Muscle layer of colon (tissue), 2 donors: ENCODE measurements around the gene ICE2.

Source experiments
- H3K27ac ChIP-seq: one replicate; pipeline ENCODE4 v1.7.0; 2013; ENCODE audit warnings: low read depth, mild to moderate bottlenecking, low read length, moderate library complexity
- H3K27me3 ChIP-seq, 2 donors: one replicate each; pipeline ENCODE4 v1.7.0; 2013; ENCODE audit warnings: low read length in 2 of 2, mild to moderate bottlenecking in 2 of 2; ENCODE audit not compliant: insufficient read depth in 2 of 2, control insufficient read depth in 1 of 2
- H3K36me3 ChIP-seq: one replicate; pipeline ENCODE4 v1.7.0; 2013; ENCODE audit warnings: mild to moderate bottlenecking, low read length; ENCODE audit not compliant: insufficient read depth
- H3K4me1 ChIP-seq: one replicate; pipeline ENCODE4 v1.7.0; 2013; ENCODE audit warnings: mild to moderate bottlenecking, low read length; ENCODE audit not compliant: insufficient read depth
- H3K4me3 ChIP-seq, 2 donors: one replicate each; pipeline ENCODE4 v1.7.0; 2013; ENCODE audit warnings: low read length in 2 of 2, low read depth in 1 of 2, mild to moderate bottlenecking in 1 of 2, moderate library complexity in 1 of 2
- H3K9ac ChIP-seq: one replicate; pipeline ENCODE4 v1.7.0; 2013; ENCODE audit warnings: low read length
- H3K9me3 ChIP-seq: one replicate; pipeline ENCODE4 v1.7.0; 2013; ENCODE audit warnings: mild to moderate bottlenecking, low read length
- donor health status: abdominal sarcoma.
- donor health status: Adenocarcinoma of cecum.

ICE2 gene

DNA sequence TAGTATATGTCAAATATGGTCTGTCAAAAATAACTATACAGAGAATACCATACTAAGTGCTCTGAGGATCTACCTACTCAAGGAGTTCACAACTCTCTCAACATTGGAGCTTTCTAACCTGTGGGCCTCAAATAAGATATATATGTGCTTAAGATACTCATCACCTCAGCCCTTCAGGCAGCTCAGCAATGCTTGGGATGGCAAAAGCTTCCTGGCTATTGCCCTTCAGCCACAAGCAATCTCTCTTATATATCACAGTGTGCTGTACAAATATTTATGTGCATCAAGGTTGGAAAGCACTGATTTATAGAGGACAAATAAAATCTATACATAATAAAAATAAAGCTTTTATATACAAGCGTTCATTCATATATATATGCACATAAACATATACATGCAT is 40.3 kb downstream of the ICE2 start:
- H3K27ac ChIP-seq, result no peak overlapping the region
- no peaks in the 10 kb centered on the region for H3K4me1 ChIP-seq
- no peak overlapping the region for H3K4me3 ChIP-seq
- H3K9ac ChIP-seq, result no peak overlapping the region
- H3K27me3 ChIP-seq, result no peaks in the 10 kb centered on the region
- H3K9me3 ChIP-seq, result no peaks in the 10 kb centered on the region
- peaks cover 10% of the 10 kb centered on the region for H3K36me3 ChIP-seq

DNA sequence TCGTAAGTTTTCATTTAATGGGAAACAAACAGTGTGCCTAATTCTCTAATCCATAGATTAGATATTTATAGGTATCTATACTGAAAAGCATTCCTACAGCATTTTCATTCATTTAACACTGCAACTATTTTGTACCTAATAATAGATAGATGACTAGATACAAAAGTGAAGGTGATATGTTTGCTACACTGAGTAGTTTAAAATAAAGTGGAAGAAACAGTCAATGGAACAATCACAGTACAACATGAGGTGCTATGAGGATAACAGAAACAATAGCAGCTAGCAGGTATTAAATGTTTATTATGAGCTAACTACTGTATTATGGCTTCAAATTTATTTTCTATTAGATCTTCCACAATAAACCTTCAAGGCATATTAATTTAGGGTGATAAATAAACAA is 50.0 kb downstream of the ICE2 start:
- H3K36me3 ChIP-seq, result peaks cover 17% of the 10 kb centered on the region
- no peaks in the 10 kb centered on the region for H3K9me3 ChIP-seq
- no peaks in the 10 kb centered on the region for H3K27me3 ChIP-seq
- peaks cover 4% of the 10 kb centered on the region for H3K4me1 ChIP-seq
- H3K9ac ChIP-seq, result no peak overlapping the region
- H3K4me3 ChIP-seq, result no peak overlapping the region
- H3K27ac ChIP-seq, result no peak overlapping the region

DNA sequence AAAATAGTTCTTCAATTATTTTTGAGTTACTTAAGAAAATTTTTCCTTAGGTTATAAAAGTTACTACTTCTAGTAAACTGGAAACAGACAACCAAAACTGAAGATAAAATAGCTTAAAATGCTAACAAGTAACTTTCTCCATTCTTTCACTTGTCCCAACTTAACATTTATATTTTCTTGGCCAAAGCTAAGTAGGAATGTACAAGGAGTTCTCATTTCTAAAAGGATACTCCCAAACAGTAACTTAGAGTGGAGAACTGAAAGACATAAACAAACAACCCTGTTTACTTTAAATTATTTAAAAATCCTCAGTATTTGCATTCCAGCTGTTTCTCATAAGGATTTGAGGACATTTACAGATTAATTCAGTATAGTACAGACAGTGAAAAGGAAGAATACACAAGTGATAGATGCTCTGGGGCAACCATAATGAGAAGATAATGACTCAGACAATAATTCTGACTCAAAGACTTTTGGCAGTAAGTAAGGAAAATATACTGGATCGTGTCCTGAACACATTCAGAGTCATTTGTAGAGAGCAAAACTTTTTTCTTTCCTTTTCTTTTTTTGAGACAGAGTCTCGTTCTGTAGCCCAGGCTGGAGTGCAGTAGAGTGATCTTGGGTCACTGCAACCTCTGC is 52.0 kb downstream of the ICE2 start:
- H3K27ac ChIP-seq, result no peak overlapping the region

DNA sequence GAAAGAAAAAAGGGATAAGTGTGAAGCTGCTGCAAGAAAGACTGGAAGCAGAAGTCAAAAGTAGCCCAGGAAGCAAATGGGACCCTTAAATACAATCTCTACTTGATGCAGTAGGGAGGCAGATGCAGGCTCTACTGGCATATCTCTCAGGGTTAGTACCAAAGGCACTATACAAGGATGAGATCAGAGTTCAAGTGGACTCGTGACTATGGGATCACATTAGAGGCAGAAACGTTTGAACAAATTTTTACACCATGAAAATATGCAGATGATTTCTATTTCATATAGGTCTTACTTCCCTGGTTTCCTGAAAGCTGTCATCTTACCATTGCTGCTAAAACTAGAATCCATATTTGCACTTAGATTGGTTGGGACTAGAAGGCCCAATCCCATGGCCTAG is 53.5 kb downstream of the ICE2 start:
- Histone ChIP-seq H3K9ac (no peak overlapping the region), H3K9me3 (no peaks in the 10 kb centered on the region), H3K4me3 (no peak overlapping the region), H3K36me3 (peaks cover 11% of the 10 kb centered on the region), H3K27me3 (no peaks in the 10 kb centered on the region), H3K4me1 (peaks cover 9% of the 10 kb centered on the region), H3K27ac (no peak overlapping the region)

More for the DNA sequence above, 52.0 kb downstream of the ICE2 start:
- Histone ChIP-seq H3K9me3 (no peaks in the 10 kb centered on the region), H3K9ac (no peak overlapping the region), H3K27me3 (no peaks in the 10 kb centered on the region), H3K4me1 (peaks cover 9% of the 10 kb centered on the region), H3K4me3 (no peak overlapping the region), H3K36me3 (peaks cover 17% of the 10 kb centered on the region)

DNA sequence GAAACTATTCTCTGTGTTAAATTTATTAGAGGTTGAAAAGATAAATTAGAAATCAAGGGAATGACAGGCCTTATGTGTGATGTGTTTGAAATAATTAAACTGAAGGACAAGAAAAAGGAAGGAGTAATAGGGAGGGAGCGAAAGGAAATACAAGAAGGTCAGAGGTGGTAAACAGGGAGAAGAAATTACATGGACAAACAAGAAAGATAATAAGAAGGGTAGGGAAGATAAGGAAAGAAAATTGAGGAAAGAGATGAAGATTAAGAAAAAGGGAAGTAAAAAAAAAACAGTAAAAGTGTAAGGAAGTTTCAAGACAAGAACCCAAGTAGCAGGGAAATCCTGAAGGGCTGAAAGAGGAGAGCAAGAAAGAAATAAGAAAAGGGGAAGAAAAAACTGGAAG is 54.9 kb downstream of the ICE2 start:
- H3K27me3 ChIP-seq, result no peaks in the 10 kb centered on the region
- no peaks in the 10 kb centered on the region for H3K9me3 ChIP-seq
- no peak overlapping the region for H3K27ac ChIP-seq
- H3K4me3 ChIP-seq, result no peak overlapping the region
- H3K36me3 ChIP-seq, result peaks cover 7% of the 10 kb centered on the region
- H3K4me1 ChIP-seq, result peaks cover 9% of the 10 kb centered on the region
- no peak overlapping the region for H3K9ac ChIP-seq

DNA sequence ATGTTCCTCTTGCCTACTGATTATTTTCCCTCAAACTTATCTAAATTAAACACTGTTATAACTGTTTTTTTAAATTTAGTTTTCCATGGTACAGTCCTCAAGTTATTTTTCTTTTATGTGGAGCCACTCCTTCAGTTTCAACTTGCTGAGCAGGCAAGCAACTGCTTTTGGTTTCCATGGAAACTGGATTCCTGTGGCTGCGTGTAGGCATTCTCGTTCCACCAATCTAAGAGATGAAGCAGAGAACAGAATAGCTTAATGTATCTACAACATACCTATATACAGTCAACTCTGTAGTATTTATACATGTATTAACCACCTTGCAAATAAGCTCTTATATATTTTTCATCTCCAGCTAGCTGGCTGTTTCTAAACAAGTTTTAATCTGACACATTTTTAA is 55.4 kb downstream of the ICE2 start:
- Histone ChIP-seq H3K9me3 (no peaks in the 10 kb centered on the region), H3K36me3 (peaks cover 6% of the 10 kb centered on the region), H3K27ac (no peak overlapping the region), H3K4me3 (no peak overlapping the region), H3K9ac (no peak overlapping the region), H3K27me3 (no peaks in the 10 kb centered on the region), H3K4me1 (peaks cover 9% of the 10 kb centered on the region)

DNA sequence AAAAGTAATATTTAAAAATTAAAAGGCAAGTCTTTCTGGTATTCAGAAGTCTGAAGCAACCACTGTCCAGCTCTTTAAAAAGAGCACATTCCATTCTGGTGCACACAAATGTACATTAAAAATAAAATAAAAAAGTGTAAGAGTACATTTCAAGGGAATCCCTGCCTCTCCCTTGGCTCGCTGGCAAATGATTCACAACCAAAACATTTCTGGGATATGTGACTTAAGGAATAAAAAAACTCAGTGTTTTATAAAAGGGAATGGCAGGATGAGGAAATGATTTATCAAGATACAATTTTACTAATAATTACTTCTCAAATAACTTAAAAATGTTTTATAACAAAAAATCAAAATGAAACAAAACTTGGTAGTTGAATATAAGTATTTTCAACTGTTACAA is 57.4 kb downstream of the ICE2 start:
- H3K27me3 ChIP-seq, result no peaks in the 10 kb centered on the region
- no peak overlapping the region for H3K4me3 ChIP-seq
- no peak overlapping the region for H3K27ac ChIP-seq
- no peaks in the 10 kb centered on the region for H3K9me3 ChIP-seq
- H3K4me1 ChIP-seq, result peaks cover 4% of the 10 kb centered on the region
- H3K36me3 ChIP-seq, result no peaks in the 10 kb centered on the region
- H3K9ac ChIP-seq, result no peak overlapping the region

DNA sequence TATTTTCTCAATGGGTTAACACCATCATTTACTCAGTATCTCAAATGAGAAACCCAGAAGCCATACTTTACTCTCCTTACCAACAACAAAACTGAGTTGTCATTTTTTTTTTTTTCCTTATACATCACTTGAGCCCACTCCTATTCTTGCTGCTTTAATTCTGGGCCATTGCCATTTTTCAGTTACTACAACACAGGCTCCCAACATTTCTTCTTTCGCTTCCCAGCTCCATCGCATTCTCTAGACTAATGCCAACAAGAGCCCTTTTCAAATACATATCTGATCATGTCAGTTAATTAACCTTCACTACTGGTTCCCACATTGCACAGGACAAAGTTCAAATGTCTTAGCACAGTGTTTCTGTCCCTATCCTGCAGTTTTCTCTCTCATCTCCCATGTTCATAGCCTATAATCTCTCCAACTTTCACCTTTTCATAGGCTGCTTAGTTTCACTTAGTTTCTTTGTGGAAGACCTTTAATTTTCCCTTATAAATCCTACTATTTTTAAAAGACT is 58.7 kb downstream of the ICE2 start:
- peaks cover 4% of the 10 kb centered on the region for H3K4me1 ChIP-seq
- H3K27me3 ChIP-seq, result no peaks in the 10 kb centered on the region
- no peak overlapping the region for H3K4me3 ChIP-seq
- no peaks in the 10 kb centered on the region for H3K9me3 ChIP-seq
- H3K36me3 ChIP-seq, result no peaks in the 10 kb centered on the region
- no peak overlapping the region for H3K9ac ChIP-seq
- H3K27ac ChIP-seq, result no peak overlapping the region

DNA sequence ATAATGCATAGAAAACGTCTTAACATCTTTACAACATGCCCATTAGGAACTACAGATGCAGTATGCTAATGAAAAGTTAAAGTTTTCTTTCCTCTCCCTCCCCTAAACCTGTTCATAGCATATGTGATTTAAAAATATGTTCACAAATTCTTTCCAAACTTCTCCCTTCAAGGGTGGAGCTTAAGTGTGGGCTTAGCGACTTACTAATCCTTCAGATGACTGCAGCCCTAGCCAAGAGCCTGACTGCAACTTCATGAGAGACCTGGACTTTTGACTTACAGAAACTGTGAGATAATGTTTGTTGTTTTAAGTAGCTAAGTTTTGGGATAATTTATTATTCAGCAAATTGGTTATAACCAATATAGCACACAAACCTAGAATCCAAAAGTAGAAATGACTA is 59.2 kb downstream of the ICE2 start:
- H3K27ac ChIP-seq, result no peak overlapping the region
- H3K36me3 ChIP-seq, result no peaks in the 10 kb centered on the region
- peaks cover 4% of the 10 kb centered on the region for H3K4me1 ChIP-seq
- no peaks in the 10 kb centered on the region for H3K27me3 ChIP-seq
- H3K9ac ChIP-seq, result no peak overlapping the region
- H3K9me3 ChIP-seq, result no peaks in the 10 kb centered on the region
- H3K4me3 ChIP-seq, result no peak overlapping the region

DNA sequence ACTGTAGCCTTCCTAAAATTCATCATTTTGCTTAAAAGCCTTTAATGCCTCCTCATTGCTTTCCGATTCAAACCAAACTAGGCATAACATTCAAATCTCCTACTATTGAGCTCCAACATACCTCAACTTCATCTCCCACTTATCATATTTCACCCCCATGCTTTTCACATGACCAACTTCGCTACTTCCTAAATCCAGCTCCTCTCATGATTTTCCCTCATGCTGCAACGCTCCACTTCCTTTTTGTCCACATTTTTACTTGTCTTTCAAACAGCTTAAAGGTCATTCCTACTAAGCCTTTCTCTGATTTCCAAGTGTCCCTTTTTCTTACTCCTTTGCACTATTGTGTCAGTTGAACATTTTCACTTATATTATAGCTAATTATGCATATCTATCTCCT is 60.8 kb downstream of the ICE2 start:
- H3K4me3 ChIP-seq, result no peak overlapping the region
- no peaks in the 10 kb centered on the region for H3K4me1 ChIP-seq
- no peaks in the 10 kb centered on the region for H3K9me3 ChIP-seq
- no peak overlapping the region for H3K27ac ChIP-seq
- no peaks in the 10 kb centered on the region for H3K27me3 ChIP-seq
- H3K9ac ChIP-seq, result no peak overlapping the region
- no peaks in the 10 kb centered on the region for H3K36me3 ChIP-seq

DNA sequence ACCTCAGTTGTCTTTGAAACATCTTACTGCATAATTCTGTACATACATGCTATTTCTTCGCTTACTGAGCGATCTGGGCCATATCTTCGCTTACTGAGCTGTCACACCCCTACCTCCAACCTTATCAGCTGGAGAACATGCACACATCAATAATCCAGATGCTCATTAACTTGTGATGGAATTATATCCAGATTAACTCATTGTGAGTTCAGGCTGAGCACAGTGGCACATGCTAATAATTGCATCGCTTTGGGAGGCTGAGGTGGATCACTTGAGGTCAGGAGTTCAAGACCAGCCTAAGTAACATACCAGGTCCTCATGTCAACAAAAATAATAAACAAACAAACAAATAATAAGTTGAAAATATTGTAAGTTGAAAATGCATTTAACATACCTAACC is 61.8 kb downstream of the ICE2 start:
- Histone ChIP-seq H3K27me3 (no peaks in the 10 kb centered on the region), H3K27ac (no peak overlapping the region), H3K36me3 (no peaks in the 10 kb centered on the region), H3K9me3 (no peaks in the 10 kb centered on the region), H3K9ac (no peak overlapping the region), H3K4me3 (no peak overlapping the region), H3K4me1 (no peaks in the 10 kb centered on the region)

DNA sequence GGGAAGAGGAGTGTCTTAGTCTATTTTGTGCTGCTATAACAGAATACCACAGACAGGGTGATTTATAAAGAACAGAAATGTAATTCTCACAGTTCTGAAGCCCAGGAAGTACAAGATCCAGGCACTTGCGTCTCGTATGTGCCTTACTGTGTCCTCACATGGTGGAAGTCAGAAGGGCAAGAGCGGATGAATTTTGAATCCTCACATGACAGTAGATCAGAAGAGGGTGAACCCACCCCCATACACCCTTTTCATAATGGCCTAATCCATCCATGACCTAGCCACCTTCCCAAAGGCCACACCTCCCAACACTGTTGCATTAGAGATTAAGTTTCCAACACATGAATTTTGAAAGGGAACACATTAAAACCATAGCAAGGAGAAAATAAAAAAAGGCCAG is 62.5 kb downstream of the ICE2 start:
- no peaks in the 10 kb centered on the region for H3K4me1 ChIP-seq
- no peaks in the 10 kb centered on the region for H3K9me3 ChIP-seq
- no peaks in the 10 kb centered on the region for H3K36me3 ChIP-seq
- no peaks in the 10 kb centered on the region for H3K27me3 ChIP-seq
- H3K27ac ChIP-seq, result no peak overlapping the region
- no peak overlapping the region for H3K4me3 ChIP-seq
- no peak overlapping the region for H3K9ac ChIP-seq
